ENCODE results near the gene EXD3.
"Not testable (repeated sequence)": the region's sequence is repeated elsewhere in the genome, so short reads cannot be mapped to it uniquely, and the experiment has no call there.

EXD3 gene

GRCh38 chr9:137430723-137431415, 7.9 kb upstream of the EXD3 start:
- no peak for DNase-seq

GRCh38 chr9:137429974-137430722, 7.2 kb upstream of the EXD3 start:
- DNase-seq, result no peak

- DNase-seq, result no peak
Measured at GRCh38 chr9:137429546-137429890, 6.6 kb upstream of the EXD3 start.

- DNase-seq, result no peak
Measured at GRCh38 chr9:137428841-137429545, 6.0 kb upstream of the EXD3 start.

GRCh38 chr9:137428311-137428630, 5.3 kb upstream of the EXD3 start:
- DNase-seq, result no peak

- no peak for DNase-seq
Measured at GRCh38 chr9:137427454-137428310, 4.7 kb upstream of the EXD3 start.

- DNase-seq, result no peak
Measured at GRCh38 chr9:137426018-137426681, 3.2 kb upstream of the EXD3 start.

- DNase-seq, result no peak
Measured at GRCh38 chr9:137423514-137424291, 741 bp upstream of the EXD3 start.

- DNase-seq, result no peak
Measured at GRCh38 chr9:137421838-137422603, 941 bp downstream of the EXD3 start.

GRCh38 chr9:137417161-137418021, 5.6 kb downstream of the EXD3 start:
- no peak for DNase-seq

- no peak for DNase-seq
Measured at GRCh38 chr9:137416563-137417151, 6.3 kb downstream of the EXD3 start.

GRCh38 chr9:137416006-137416562, 6.9 kb downstream of the EXD3 start:
- no peak for DNase-seq

- no peak for DNase-seq
Measured at GRCh38 chr9:137415451-137415850, 7.5 kb downstream of the EXD3 start.

GRCh38 chr9:137412431-137412830, 10.5 kb downstream of the EXD3 start:
- DNase-seq, result no peak

- no peak for DNase-seq
Measured at GRCh38 chr9:137411645-137412380, 11.1 kb downstream of the EXD3 start.

GRCh38 chr9:137411260-137411644, 11.7 kb downstream of the EXD3 start:
- no peak for DNase-seq

GRCh38 chr9:137410891-137411249, 12.1 kb downstream of the EXD3 start:
- DNase-seq, result no peak

- not testable (repeated sequence) for DNase-seq
Measured at GRCh38 chr9:137410236-137410890, 12.6 kb downstream of the EXD3 start.

Measured in DMS79 treated with DMSO at 0.1 percent for 48 hours (cell line).